ENCODE results near the gene PSME3.
"Not testable (repeated sequence)": the region's sequence is repeated elsewhere in the genome, so short reads cannot be mapped to it uniquely, and the experiment has no call there.

PSME3 gene

DNA sequence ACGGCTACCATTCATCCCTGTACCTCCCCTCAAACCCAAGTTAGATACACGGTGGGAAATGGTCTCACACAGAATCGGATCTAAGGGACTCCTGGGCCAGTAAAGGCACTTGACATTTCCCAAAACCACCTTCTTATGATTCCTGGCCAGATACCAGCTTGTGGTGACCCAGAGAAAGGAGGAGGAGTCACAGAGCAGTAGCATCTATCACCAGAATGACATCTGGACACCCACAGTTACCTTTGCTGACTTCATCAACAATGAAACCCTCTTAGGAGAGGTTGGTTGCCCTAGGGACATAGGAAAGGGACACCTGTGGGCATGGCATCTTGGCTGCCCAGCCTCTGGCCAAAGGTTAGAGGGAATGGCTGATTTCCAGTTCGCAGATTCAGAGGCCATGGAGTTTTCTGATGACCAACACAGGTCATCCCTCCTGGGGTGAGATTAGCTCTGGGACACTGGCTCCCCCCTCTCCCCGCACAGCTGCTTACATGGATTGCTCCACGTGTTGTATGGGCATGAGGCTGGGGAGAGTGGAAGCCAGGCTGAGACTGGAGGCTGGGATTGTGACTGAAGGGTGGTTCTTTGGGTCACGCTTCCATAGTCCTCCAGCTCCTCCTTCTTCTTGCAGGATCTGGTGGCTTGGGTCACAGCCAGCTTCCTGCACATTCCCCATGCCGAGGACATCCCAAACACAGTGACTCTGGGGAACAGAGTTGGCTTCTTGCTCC is 16.4 kb downstream of the PSME3 start:
- in situ Hi-C loops (cut with MboI; ENCODE audit: low sequenced_read_pairs): no loop called here

DNA sequence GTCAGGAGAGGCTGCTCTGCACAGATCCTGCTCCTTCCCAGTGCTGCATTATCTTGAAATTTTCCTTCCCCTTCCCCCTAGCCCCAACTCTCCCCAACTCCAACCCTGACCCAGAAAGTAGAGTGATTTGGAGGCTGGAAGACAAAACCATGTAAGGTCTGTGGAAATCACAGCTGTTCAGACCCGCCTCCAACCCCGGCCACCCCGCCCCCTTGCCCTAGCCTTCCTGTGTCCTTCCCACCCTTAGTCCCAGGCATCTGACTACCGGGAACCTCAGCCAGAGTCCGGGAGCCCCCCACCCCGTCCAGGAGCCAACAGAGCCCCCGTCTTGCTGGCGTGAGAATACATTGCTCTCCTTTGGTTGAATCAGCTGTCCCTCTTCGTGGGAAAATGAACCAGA is 17.8 kb downstream of the PSME3 start, which contains the start of gene AOC3:
Gene AOC3, plus strand, starts transcription at position 246 of the 400 bp plus-strand sequence. Its CDS starts 145 bp downstream, at position 391.
- in situ Hi-C loops (cut with MboI; ENCODE audit: low sequenced_read_pairs): no loop called here

DNA sequence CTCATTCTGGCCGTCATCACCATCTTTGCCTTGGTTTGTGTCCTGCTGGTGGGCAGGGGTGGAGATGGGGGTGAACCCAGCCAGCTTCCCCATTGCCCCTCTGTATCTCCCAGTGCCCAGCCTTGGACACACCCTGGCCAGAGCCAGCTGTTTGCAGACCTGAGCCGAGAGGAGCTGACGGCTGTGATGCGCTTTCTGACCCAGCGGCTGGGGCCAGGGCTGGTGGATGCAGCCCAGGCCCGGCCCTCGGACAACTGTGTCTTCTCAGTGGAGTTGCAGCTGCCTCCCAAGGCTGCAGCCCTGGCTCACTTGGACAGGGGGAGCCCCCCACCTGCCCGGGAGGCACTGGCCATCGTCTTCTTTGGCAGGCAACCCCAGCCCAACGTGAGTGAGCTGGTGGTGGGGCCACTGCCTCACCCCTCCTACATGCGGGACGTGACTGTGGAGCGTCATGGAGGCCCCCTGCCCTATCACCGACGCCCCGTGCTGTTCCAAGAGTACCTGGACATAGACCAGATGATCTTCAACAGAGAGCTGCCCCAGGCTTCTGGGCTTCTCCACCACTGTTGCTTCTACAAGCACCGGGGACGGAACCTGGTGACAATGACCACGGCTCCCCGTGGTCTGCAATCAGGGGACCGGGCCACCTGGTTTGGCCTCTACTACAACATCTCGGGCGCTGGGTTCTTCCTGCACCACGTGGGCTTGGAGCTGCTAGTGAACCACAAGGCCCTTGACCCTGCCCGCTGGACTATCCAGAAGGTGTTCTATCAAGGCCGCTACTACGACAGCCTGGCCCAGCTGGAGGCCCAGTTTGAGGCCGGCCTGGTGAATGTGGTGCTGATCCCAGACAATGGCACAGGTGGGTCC is 18.4 kb downstream of the PSME3 start:
- in situ Hi-C loops (cut with MboI; ENCODE audit: low sequenced_read_pairs): not testable (repeated sequence)

DNA sequence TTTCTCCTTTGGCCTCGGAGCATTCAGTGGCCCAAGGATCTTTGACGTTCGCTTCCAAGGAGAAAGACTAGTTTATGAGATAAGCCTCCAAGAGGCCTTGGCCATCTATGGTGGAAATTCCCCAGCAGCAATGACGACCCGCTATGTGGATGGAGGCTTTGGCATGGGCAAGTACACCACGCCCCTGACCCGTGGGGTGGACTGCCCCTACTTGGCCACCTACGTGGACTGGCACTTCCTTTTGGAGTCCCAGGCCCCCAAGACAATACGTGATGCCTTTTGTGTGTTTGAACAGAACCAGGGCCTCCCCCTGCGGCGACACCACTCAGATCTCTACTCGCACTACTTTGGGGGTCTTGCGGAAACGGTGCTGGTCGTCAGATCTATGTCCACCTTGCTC is 19.2 kb downstream of the PSME3 start:
- in situ Hi-C loops (cut with MboI; ENCODE audit: low sequenced_read_pairs): no loop called here

- in situ Hi-C loops (cut with MboI; ENCODE audit: low sequenced_read_pairs): no loop called here
Measured at GRCh38 chr17:42853004-42853403, 19.8 kb downstream of the PSME3 start.

DNA sequence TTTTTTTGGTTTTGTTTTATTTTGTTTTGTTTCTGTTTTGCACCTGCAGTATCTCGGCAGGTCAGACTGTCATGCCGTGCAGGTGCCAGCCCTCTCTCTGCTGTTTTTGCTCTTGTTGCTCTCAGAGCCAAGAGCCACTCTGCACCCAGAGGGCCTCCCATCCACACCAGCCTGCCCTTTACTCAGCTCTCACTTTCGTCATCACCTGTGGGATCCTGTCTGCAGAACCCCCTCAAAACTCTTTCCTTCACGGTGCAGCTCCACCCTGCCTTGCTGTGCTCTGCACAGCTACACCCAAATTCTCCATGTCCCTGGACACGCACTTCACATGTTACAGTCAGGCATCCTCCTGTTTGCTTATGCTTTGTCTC is 20.4 kb downstream of the PSME3 start:
- in situ Hi-C loops (cut with MboI; ENCODE audit: low sequenced_read_pairs): no loop called here

GRCh38 chr17:42853968-42854790 is 21.0 kb downstream of the PSME3 start:
- in situ Hi-C loops (cut with MboI; ENCODE audit: low sequenced_read_pairs): no loop called here

GRCh38 chr17:42855048-42855596 is 21.9 kb downstream of the PSME3 start:
- in situ Hi-C loops (cut with MboI; ENCODE audit: low sequenced_read_pairs): no loop called here

GRCh38 chr17:42856093-42856492 is 22.9 kb downstream of the PSME3 start:
- in situ Hi-C loops (cut with MboI; ENCODE audit: low sequenced_read_pairs): not testable (repeated sequence)

DNA sequence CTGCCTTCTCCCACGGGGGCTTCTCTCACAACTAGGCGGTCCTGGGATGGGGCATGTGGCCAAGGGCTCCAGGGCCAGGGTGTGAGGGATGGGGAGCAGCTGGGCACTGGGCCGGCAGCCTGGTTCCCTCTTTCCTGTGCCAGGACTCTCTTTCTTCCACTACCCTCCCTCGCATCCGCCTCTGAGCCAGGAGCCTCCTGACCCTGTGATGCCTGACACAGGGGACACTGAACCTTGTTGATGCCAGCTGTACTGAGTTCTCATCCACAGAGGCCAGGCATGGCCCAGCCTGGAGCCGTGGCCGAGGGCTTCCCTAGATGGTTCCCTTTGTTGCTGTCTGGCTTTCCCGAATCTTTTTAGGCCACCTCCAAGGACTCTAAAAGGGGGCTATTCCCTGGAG is 23.3 kb downstream of the PSME3 start:
- in situ Hi-C loops (cut with MboI; ENCODE audit: low sequenced_read_pairs): not testable (repeated sequence)

DNA sequence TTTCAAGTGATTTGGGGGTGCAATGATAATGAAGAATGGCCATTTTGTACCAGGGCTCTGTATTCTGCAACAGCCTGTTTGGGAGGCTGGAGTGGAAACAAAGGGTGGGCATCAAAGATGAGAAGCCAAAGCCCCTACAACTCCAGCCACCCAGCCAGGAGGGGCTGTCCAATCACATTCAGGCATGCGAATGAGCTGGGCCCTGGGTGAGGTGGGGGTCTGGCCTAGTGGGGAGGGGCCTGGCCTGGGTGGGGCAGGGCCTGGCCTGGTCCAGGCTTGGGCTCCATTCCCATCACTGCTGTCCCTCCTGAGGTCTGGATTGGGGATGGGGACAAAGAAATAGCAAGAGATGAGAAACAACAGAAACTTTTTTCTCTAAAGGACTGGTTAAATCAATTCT is 24.2 kb downstream of the PSME3 start:
- in situ Hi-C loops (cut with MboI; ENCODE audit: low sequenced_read_pairs): no loop called here

DNA sequence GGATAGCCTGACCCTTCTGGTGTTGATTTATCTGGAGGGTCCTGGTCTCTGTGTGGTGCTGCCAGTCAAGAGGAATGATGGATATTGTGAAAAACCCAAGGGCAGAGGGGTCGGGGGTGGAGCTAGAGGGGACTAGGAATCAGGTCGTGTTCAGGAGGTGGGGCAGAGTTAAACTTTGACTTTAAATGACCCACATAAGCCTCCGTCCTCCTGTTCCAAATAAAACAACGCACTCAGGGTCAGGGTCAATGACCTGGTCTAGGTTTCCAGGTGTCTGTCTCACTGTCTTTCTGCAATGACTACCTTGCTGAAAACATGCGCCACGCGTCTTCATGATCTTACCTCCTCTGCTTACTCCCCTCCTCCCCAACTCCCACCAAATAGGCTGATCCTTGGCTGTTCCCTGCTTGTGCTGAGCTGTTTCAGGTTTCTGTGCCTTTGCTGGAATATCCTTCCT is 32.5 kb downstream of the PSME3 start:
- in situ Hi-C loops (cut with MboI; ENCODE audit: low sequenced_read_pairs): no loop called here

DNA sequence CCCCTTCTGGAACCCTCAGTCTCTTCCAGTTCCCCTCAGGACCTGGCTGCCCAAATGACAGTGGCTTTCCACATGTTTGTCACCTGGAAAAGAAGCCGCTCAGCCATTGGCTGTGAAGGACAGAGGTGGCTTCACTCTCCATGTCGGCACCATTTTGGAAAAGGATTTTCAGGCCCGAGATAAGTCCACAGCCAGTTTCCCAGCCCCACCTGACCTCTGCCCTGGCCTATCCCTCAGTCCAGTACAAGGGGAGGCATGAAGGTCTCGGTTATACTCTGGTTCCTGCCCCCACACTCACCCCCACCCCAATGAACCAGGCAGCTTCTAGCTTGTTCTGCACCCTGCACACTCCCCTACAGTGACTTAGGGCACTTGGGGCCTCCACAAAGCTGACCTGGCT is 33.0 kb downstream of the PSME3 start:
- in situ Hi-C loops (cut with MboI; ENCODE audit: low sequenced_read_pairs): no loop called here

GRCh38 chr17:42866631-42867575 is 33.7 kb downstream of the PSME3 start:
- in situ Hi-C loops (cut with MboI; ENCODE audit: low sequenced_read_pairs): no loop called here

DNA sequence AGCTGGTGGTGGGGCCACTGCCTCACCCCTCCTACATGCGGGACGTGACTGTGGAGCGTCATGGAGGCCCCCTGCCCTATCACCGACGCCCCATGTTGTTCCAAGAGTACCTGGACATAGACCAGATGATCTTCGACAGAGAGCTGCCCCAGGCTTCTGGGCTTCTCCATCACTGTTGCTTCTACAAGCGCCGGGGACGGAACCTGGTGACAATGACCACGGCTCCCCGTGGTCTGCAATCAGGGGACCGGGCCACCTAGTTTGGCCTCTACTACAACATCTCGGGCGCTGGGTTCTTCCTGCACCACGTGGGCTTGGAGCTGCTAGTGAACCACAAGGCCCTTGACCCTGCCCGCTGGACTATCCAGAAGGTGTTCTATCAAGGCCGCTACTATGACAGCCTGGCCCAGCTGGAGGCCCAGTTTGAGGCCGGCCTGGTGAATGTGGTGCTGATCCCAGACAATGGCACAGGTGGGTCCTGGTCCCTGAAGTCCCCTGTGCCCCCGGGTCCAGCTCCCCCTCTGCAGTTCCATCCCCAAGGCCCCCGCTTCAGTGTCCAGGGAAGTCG is 34.6 kb downstream of the PSME3 start:
- in situ Hi-C loops (cut with MboI; ENCODE audit: low sequenced_read_pairs): not testable (repeated sequence)

DNA sequence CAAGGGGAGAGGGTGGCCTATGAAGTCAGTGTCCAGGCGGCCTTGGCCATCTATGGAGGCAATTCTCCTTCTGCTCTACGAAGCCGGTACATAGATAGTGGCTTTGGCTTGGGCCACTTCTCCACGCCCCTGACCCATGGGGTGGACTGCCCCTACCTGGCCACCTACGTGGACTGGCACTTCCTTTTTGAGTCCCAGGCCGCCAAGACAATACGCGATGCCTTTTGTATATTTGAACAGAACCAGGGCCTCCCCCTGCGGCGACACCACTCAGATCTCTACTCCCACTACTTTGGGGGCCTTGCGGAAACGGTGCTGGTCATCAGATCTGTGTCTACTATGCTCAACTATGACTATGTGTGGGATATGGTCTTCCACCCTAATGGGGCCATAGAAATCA is 35.1 kb downstream of the PSME3 start:
- in situ Hi-C loops (cut with MboI; ENCODE audit: low sequenced_read_pairs): no loop called here

DNA sequence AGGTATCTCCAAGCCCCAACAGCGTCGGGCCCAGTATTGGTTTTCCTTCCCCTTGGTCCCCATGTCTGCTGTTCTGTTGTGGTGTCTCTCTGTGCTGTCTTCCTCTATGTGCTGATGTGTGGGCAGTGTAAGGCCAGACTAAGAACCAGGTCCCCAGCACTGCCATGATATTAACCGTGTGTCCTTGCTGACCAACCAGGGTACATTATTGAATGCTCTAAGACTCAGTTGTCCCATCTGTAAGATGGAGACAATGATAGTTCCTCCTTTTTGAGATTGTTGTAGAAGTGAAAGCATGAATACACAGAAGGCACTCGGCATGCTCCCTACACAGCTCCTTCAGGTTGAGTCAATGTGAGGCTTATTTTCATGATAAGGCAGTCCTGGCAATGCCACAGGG is 38.5 kb downstream of the PSME3 start:
- in situ Hi-C loops (cut with MboI; ENCODE audit: low sequenced_read_pairs): no loop called here

GRCh38 chr17:42872251-42872965 is 39.2 kb downstream of the PSME3 start:
- in situ Hi-C loops (cut with MboI; ENCODE audit: low sequenced_read_pairs): no loop called here

- in situ Hi-C loops (cut with MboI; ENCODE audit: low sequenced_read_pairs): no loop called here
Measured at GRCh38 chr17:42873315-42873714, 40.1 kb downstream of the PSME3 start.
